Measurements from ENCODE around the gene ARHGAP40.

The ARHGAP40 gene

GRCh38 chr20:38579921-38580320 lies 21.7 kb upstream of the ARHGAP40 start:
- H3K4me3 ChIP-seq (ENCODE audit: low read length in 2 of 2), result no peak overlapping the region
- H3K4ac ChIP-seq (ENCODE audit: low read length), result no peak overlapping the region
- H3K4me2 ChIP-seq (ENCODE audit: insufficient read depth, low read length, poor library complexity, severe bottlenecking), result no peak overlapping the region
- no peak overlapping the region for H4K91ac ChIP-seq (ENCODE audit: low read depth, low read length, poor library complexity)
- no peak overlapping the region for H2AFZ ChIP-seq (ENCODE audit: low read length)
- no peaks in the 10 kb centered on the region for H3K9me3 ChIP-seq (replicated peaks in 1 of 2; ENCODE audit: control insufficient read depth in 2 of 2, insufficient read depth in 1 of 2, low read depth in 1 of 2, low read length in 2 of 2)
- peak overlapping the region; percentile 36 for H2AK5ac ChIP-seq (ENCODE audit: low read depth, low read length)
- H3K9ac ChIP-seq (ENCODE audit: low read depth, low read length, poor library complexity), result no peak overlapping the region
- no peak overlapping the region for H2BK120ac ChIP-seq (ENCODE audit: low read depth, low read length)
- H3K36me3 ChIP-seq (replicated peaks in 1 of 2; ENCODE audit: control insufficient read depth in 2 of 2, insufficient read depth in 2 of 2, low read length in 2 of 2), result peaks cover 0 to 31% of the 10 kb centered on the region in 2 donors
- H3K23ac ChIP-seq (ENCODE audit: low read depth, low read length, poor library complexity), result no peak overlapping the region
- no peak overlapping the region for H3K27ac ChIP-seq (replicated peaks; ENCODE audit: low read length)
- H4K8ac ChIP-seq (ENCODE audit: low read depth, low read length), result no peak overlapping the region
- no peak overlapping the region for H2BK12ac ChIP-seq (ENCODE audit: low read length)
- H3K14ac ChIP-seq (ENCODE audit: low read length), result no peak overlapping the region
- peaks cover 0 to 20% of the 10 kb centered on the region in 2 donors for H3K4me1 ChIP-seq (ENCODE audit: control insufficient read depth in 2 of 2, insufficient read depth in 1 of 2, low read depth in 1 of 2, low read length in 2 of 2)
- no peak for DNase-seq (ENCODE audit: low spot score)
- no peak overlapping the region for H2BK5ac ChIP-seq (ENCODE audit: low read length)
- WGBS, 2 donors (ENCODE audit: extremely low coverage in 2 of 2, insufficient read length in 2 of 2, insufficient replicate concordance in 1 of 2), result no CpG with 5 or more reads among the region's 4 CpGs
- H3K18ac ChIP-seq (ENCODE audit: low read length), result no peak overlapping the region
- no peaks in the 10 kb centered on the region for H3K79me1 ChIP-seq (ENCODE audit: low read depth, low read length)
- H2BK15ac ChIP-seq (ENCODE audit: low read length), result no peak overlapping the region
- H3K27me3 ChIP-seq (ENCODE audit: control insufficient read depth in 3 of 3, insufficient read depth in 3 of 3, low read depth in 1 of 3, low read length in 3 of 3), result peaks cover 0 to 4% (median 0%) of the 10 kb centered on the region in 3 experiments

GRCh38 chr20:38581013-38581412 lies 20.6 kb upstream of the ARHGAP40 start, which contains the start of gene ADIG:
TSS of gene ADIG (plus strand) at chr20:38581197. CDS start at chr20:38581251, 54 bp downstream.
- Histone ChIP-seq H2AK5ac (ENCODE audit: low read depth, low read length) (no peak within 1 kb of the TSS), H3K4me3 (ENCODE audit: low read length in 2 of 2) (no peak within 1 kb of the TSS), H3K4me2 (ENCODE audit: insufficient read depth, low read length, poor library complexity, severe bottlenecking) (no peak within 1 kb of the TSS), H3K18ac (ENCODE audit: low read length) (peak within 1 kb of the TSS; percentile 81), H3K23ac (ENCODE audit: low read depth, low read length, poor library complexity) (no peak within 1 kb of the TSS), H2AFZ (ENCODE audit: low read length) (no peak within 1 kb of the TSS), H2BK12ac (ENCODE audit: low read length) (no peak within 1 kb of the TSS), H2BK15ac (ENCODE audit: low read length) (no peak within 1 kb of the TSS), H2BK5ac (ENCODE audit: low read length) (no peak within 1 kb of the TSS), H4K8ac (ENCODE audit: low read depth, low read length) (no peak within 1 kb of the TSS), H3K79me1 (ENCODE audit: low read depth, low read length) (no peaks in the 10 kb centered on the region), H3K4me1 (ENCODE audit: control insufficient read depth in 2 of 2, insufficient read depth in 1 of 2, low read depth in 1 of 2, low read length in 2 of 2) (peaks cover 0 to 20% of the 10 kb centered on the region in 2 donors), H3K27me3 (ENCODE audit: control insufficient read depth in 3 of 3, insufficient read depth in 3 of 3, low read depth in 1 of 3, low read length in 3 of 3) (peaks cover 0 to 13% (median 0%) of the 10 kb centered on the region in 3 experiments), H3K9me3 (replicated peaks in 1 of 2; ENCODE audit: control insufficient read depth in 2 of 2, insufficient read depth in 1 of 2, low read depth in 1 of 2, low read length in 2 of 2) (no peaks in the 10 kb centered on the region), H4K91ac (ENCODE audit: low read depth, low read length, poor library complexity) (no peak within 1 kb of the TSS), H3K27ac (replicated peaks; ENCODE audit: low read length) (no peak within 1 kb of the TSS), H3K36me3 (replicated peaks in 1 of 2; ENCODE audit: control insufficient read depth in 2 of 2, insufficient read depth in 2 of 2, low read length in 2 of 2) (peaks cover 0 to 20% of the 10 kb centered on the region in 2 donors), H3K4ac (ENCODE audit: low read length) (no peak within 1 kb of the TSS), H3K9ac (ENCODE audit: low read depth, low read length, poor library complexity) (no peak within 1 kb of the TSS), H3K14ac (ENCODE audit: low read length) (no peak within 1 kb of the TSS), H2BK120ac (ENCODE audit: low read depth, low read length) (no peak within 1 kb of the TSS)
- WGBS, 2 donors (ENCODE audit: extremely low coverage in 2 of 2, insufficient read length in 2 of 2, insufficient replicate concordance in 1 of 2), result no CpG with 5 or more reads among the region's 5 CpGs
- no peak for DNase-seq (ENCODE audit: low spot score)

GRCh38 chr20:38581830-38582358 lies 19.7 kb upstream of the ARHGAP40 start:
- Histone ChIP-seq H2AK5ac (ENCODE audit: low read depth, low read length) (no peak overlapping the region), H2BK5ac (ENCODE audit: low read length) (no peak overlapping the region), H3K4me2 (ENCODE audit: insufficient read depth, low read length, poor library complexity, severe bottlenecking) (no peak overlapping the region), H3K27ac (replicated peaks; ENCODE audit: low read length) (no peak overlapping the region), H3K18ac (ENCODE audit: low read length) (no peak overlapping the region), H3K14ac (ENCODE audit: low read length) (no peak overlapping the region), H3K36me3 (replicated peaks in 1 of 2; ENCODE audit: control insufficient read depth in 2 of 2, insufficient read depth in 2 of 2, low read length in 2 of 2) (peaks cover 0 to 11% of the 10 kb centered on the region in 2 donors), H4K91ac (ENCODE audit: low read depth, low read length, poor library complexity) (no peak overlapping the region), H3K79me1 (ENCODE audit: low read depth, low read length) (no peaks in the 10 kb centered on the region), H3K4me1 (ENCODE audit: control insufficient read depth in 2 of 2, insufficient read depth in 1 of 2, low read depth in 1 of 2, low read length in 2 of 2) (peaks cover 0 to 20% of the 10 kb centered on the region in 2 donors), H2BK15ac (ENCODE audit: low read length) (no peak overlapping the region), H4K8ac (ENCODE audit: low read depth, low read length) (no peak overlapping the region), H3K9me3 (replicated peaks in 1 of 2; ENCODE audit: control insufficient read depth in 2 of 2, insufficient read depth in 1 of 2, low read depth in 1 of 2, low read length in 2 of 2) (no peaks in the 10 kb centered on the region), H3K9ac (ENCODE audit: low read depth, low read length, poor library complexity) (no peak overlapping the region), H2BK120ac (ENCODE audit: low read depth, low read length) (no peak overlapping the region), H3K4me3 (ENCODE audit: low read length in 2 of 2) (no peak overlapping the region), H3K23ac (ENCODE audit: low read depth, low read length, poor library complexity) (no peak overlapping the region), H2AFZ (ENCODE audit: low read length) (no peak overlapping the region), H2BK12ac (ENCODE audit: low read length) (no peak overlapping the region), H3K4ac (ENCODE audit: low read length) (no peak overlapping the region), H3K27me3 (ENCODE audit: control insufficient read depth in 3 of 3, insufficient read depth in 3 of 3, low read depth in 1 of 3, low read length in 3 of 3) (peaks cover 0 to 13% (median 0%) of the 10 kb centered on the region in 3 experiments)
- DNase-seq (ENCODE audit: low spot score), result no peak
- no CpG with 5 or more reads among the region's 4 CpGs for WGBS, 2 donors (ENCODE audit: extremely low coverage in 2 of 2, insufficient read length in 2 of 2, insufficient replicate concordance in 1 of 2)

- Histone ChIP-seq H4K91ac (ENCODE audit: low read depth, low read length, poor library complexity) (no peak overlapping the region), H2BK120ac (ENCODE audit: low read depth, low read length) (no peak overlapping the region), H2AFZ (ENCODE audit: low read length) (no peak overlapping the region), H4K8ac (ENCODE audit: low read depth, low read length) (no peak overlapping the region), H3K4ac (ENCODE audit: low read length) (no peak overlapping the region), H3K4me3 (ENCODE audit: low read length in 2 of 2) (no peak overlapping the region), H3K14ac (ENCODE audit: low read length) (no peak overlapping the region), H3K4me2 (ENCODE audit: insufficient read depth, low read length, poor library complexity, severe bottlenecking) (no peak overlapping the region), H3K27ac (replicated peaks; ENCODE audit: low read length) (no peak overlapping the region), H2BK5ac (ENCODE audit: low read length) (no peak overlapping the region), H3K18ac (ENCODE audit: low read length) (no peak overlapping the region), H3K23ac (ENCODE audit: low read depth, low read length, poor library complexity) (no peak overlapping the region), H3K27me3 (ENCODE audit: control insufficient read depth in 3 of 3, insufficient read depth in 3 of 3, low read depth in 1 of 3, low read length in 3 of 3) (peaks cover 0 to 13% (median 0%) of the 10 kb centered on the region in 3 experiments), H3K4me1 (ENCODE audit: control insufficient read depth in 2 of 2, insufficient read depth in 1 of 2, low read depth in 1 of 2, low read length in 2 of 2) (peaks cover 0 to 18% of the 10 kb centered on the region in 2 donors), H2BK12ac (ENCODE audit: low read length) (no peak overlapping the region), H3K79me1 (ENCODE audit: low read depth, low read length) (no peaks in the 10 kb centered on the region), H3K9ac (ENCODE audit: low read depth, low read length, poor library complexity) (no peak overlapping the region), H3K9me3 (replicated peaks in 1 of 2; ENCODE audit: control insufficient read depth in 2 of 2, insufficient read depth in 1 of 2, low read depth in 1 of 2, low read length in 2 of 2) (no peaks in the 10 kb centered on the region), H2BK15ac (ENCODE audit: low read length) (no peak overlapping the region), H3K36me3 (replicated peaks in 1 of 2; ENCODE audit: control insufficient read depth in 2 of 2, insufficient read depth in 2 of 2, low read length in 2 of 2) (no peaks in the 10 kb centered on the region), H2AK5ac (ENCODE audit: low read depth, low read length) (no peak overlapping the region)
- DNase-seq (ENCODE audit: low spot score), result no peak
- WGBS, 2 donors (ENCODE audit: extremely low coverage in 2 of 2, insufficient read length in 2 of 2, insufficient replicate concordance in 1 of 2), result no CpG with 5 or more reads among the region's 4 CpGs
Measured at GRCh38 chr20:38583306-38583705, 18.3 kb upstream of the ARHGAP40 start.

All from neuronal stem cell (in vitro differentiated cells).